ENCODE measurements around the gene ZBTB22.
A peak's percentile ranks its signal among the peaks of the same experiment; 100 is the strongest.

ZBTB22 gene

DNA sequence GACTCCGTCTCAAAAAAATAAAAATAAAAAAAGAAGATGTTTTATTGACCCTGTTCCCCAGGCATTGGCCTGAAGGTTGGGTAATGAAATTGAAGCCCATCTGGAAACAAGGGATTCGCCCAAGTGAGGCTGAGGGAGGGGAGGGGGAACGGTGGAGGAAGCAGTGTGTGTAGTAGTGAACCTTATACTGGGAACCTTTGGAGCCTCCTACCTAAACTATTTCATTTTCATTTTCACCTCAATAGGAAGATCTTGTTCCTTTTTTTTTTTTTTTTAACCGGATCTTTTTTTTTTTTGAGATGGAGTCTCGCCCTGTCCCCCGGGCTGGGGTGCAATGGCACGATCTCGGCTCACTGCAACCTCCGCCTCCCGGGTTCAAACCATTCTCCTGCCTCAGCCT is 13.2 kb upstream of the ZBTB22 start:
- H4K20me1 ChIP-seq (ENCODE audit: insufficient read depth, low read length): no peaks in the 10 kb centered on the region
- H2AFZ ChIP-seq (ENCODE audit: low read depth, low read length): no peak overlapping the region
- no peaks in the 10 kb centered on the region for H3K27me3 ChIP-seq (ENCODE audit: insufficient read depth, low read length, poor library complexity)
- H3K79me2 ChIP-seq (ENCODE audit: insufficient read depth, low read length): no peaks in the 10 kb centered on the region
- no peaks in the 10 kb centered on the region for H3K36me3 ChIP-seq (ENCODE audit: insufficient read depth, low read length)
- no peak overlapping the region for H3K9ac ChIP-seq (ENCODE audit: low read depth, low read length)
- ATAC-seq (ENCODE audit: insufficient read depth, low read depth) (no peak), DNase-seq (no peak)
- no peaks in the 10 kb centered on the region for H3K4me1 ChIP-seq (ENCODE audit: insufficient read depth, low read length)
- H3K27ac ChIP-seq (ENCODE audit: low read length): no peak overlapping the region
- no peak overlapping the region for H3K4me2 ChIP-seq (ENCODE audit: insufficient read depth, low read length)
- H3K9me3 ChIP-seq (ENCODE audit: insufficient read depth, low read length, severe bottlenecking): no peaks in the 10 kb centered on the region
- no peak overlapping the region for H3K4me3 ChIP-seq (ENCODE audit: low read depth in 1 of 2, low read length in 2 of 2)
- no peak for TF ChIP-seq CTCF (IDR thresholded peaks at IDR 0.05; ENCODE audit: borderline replicate concordance, extremely low read depth, low read length, poor library complexity, severe bottlenecking)
- no peak for TF ChIP-seq EZH2 (IDR thresholded peaks at IDR 0.05; ENCODE audit: borderline replicate concordance, low read depth, low read length, severe bottlenecking)

DNA sequence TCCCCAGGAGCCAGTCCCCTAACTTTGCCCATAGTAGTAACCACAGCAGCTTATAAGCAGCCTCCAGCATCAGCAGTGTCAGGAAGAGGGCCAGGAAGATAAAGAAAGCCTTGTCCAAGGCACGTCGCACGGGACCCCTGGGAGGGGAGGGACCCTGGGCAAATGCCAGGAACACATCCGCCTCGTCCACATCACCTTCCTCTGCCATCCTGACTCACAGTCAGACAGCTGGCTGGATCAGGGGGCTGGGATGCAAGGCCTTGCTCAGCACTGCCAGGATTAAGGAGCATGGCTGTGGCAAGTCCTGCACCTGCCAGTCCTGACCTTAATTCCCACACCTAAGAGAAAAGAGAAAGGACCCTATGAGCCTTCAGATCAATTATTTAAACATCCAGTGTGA is 11.5 kb upstream of the ZBTB22 start:
- Histone ChIP-seq H2AFZ (ENCODE audit: low read depth, low read length) (no peak overlapping the region), H3K4me3 (ENCODE audit: low read depth in 1 of 2, low read length in 2 of 2) (no peak overlapping the region), H3K9ac (ENCODE audit: low read depth, low read length) (no peak overlapping the region), H3K36me3 (ENCODE audit: insufficient read depth, low read length) (no peaks in the 10 kb centered on the region), H3K9me3 (ENCODE audit: insufficient read depth, low read length, severe bottlenecking) (no peaks in the 10 kb centered on the region), H3K27me3 (ENCODE audit: insufficient read depth, low read length, poor library complexity) (no peaks in the 10 kb centered on the region), H3K4me2 (ENCODE audit: insufficient read depth, low read length) (no peak overlapping the region), H3K27ac (ENCODE audit: low read length) (no peak overlapping the region), H4K20me1 (ENCODE audit: insufficient read depth, low read length) (no peaks in the 10 kb centered on the region), H3K79me2 (ENCODE audit: insufficient read depth, low read length) (no peaks in the 10 kb centered on the region), H3K4me1 (ENCODE audit: insufficient read depth, low read length) (peaks cover 4% of the 10 kb centered on the region)
- DNase-seq (no peak), ATAC-seq (ENCODE audit: insufficient read depth, low read depth) (no peak)
- TF ChIP-seq CTCF (IDR thresholded peaks at IDR 0.05; ENCODE audit: borderline replicate concordance, extremely low read depth, low read length, poor library complexity, severe bottlenecking) (no peak), EZH2 (IDR thresholded peaks at IDR 0.05; ENCODE audit: borderline replicate concordance, low read depth, low read length, severe bottlenecking) (no peak)

GRCh38 chr6:33324125-33324524 is 6.6 kb upstream of the ZBTB22 start:
- peaks cover 27% of the 10 kb centered on the region for H3K36me3 ChIP-seq (ENCODE audit: insufficient read depth, low read length)
- peaks cover 11% of the 10 kb centered on the region for H4K20me1 ChIP-seq (ENCODE audit: insufficient read depth, low read length)
- H3K27me3 ChIP-seq (ENCODE audit: insufficient read depth, low read length, poor library complexity): no peaks in the 10 kb centered on the region
- H3K9me3 ChIP-seq (ENCODE audit: insufficient read depth, low read length, severe bottlenecking): no peaks in the 10 kb centered on the region
- H3K4me1 ChIP-seq (ENCODE audit: insufficient read depth, low read length): peaks cover 43% of the 10 kb centered on the region
- peak overlapping the region; percentile 97 for H3K4me2 ChIP-seq (ENCODE audit: insufficient read depth, low read length)
- peak overlapping the region; percentile 91 for H2AFZ ChIP-seq (ENCODE audit: low read depth, low read length)
- TF ChIP-seq EZH2 (IDR thresholded peaks at IDR 0.05; ENCODE audit: borderline replicate concordance, low read depth, low read length, severe bottlenecking): no peak
- peaks cover 44% of the 10 kb centered on the region for H3K79me2 ChIP-seq (ENCODE audit: insufficient read depth, low read length)
- DNase-seq (no peak), ATAC-seq (ENCODE audit: insufficient read depth, low read depth) (no peak)
- peak overlapping the region; percentile 85 for H3K9ac ChIP-seq (ENCODE audit: low read depth, low read length)
- peak overlapping the region; percentile 54 to 76; a peak in 3 of 4 replicates for H3K4me3 ChIP-seq (ENCODE audit: low read depth in 1 of 2, low read length in 2 of 2)
- H3K27ac ChIP-seq (ENCODE audit: low read length): peak overlapping the region; percentile 95

DNA sequence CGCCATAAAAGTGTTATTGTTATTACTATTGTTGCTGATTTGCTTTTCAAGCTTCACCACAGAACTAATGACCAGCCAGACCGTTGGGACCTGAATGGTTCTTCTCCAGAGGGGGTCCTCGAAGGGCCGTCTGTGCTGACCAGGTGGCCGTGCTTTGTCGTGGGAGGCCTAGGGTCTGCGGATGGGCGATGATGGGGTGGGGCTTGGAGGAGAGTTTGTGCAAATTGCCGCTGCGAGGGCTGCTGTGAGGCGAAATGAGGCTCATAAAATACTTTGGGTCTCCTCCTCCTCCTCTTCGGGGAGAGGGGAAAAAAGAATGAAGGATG is 6.0 kb upstream of the ZBTB22 start:
- Histone ChIP-seq H2AFZ (ENCODE audit: low read depth, low read length) (peak overlapping the region; percentile 91), H3K27me3 (ENCODE audit: insufficient read depth, low read length, poor library complexity) (no peaks in the 10 kb centered on the region), H4K20me1 (ENCODE audit: insufficient read depth, low read length) (peaks cover 11% of the 10 kb centered on the region), H3K36me3 (ENCODE audit: insufficient read depth, low read length) (peaks cover 32% of the 10 kb centered on the region), H3K4me1 (ENCODE audit: insufficient read depth, low read length) (peaks cover 48% of the 10 kb centered on the region), H3K4me2 (ENCODE audit: insufficient read depth, low read length) (peak overlapping the region; percentile 97), H3K9me3 (ENCODE audit: insufficient read depth, low read length, severe bottlenecking) (no peaks in the 10 kb centered on the region), H3K4me3 (ENCODE audit: low read depth in 1 of 2, low read length in 2 of 2) (peak overlapping the region; percentile 54 to 76; a peak in 3 of 4 replicates), H3K27ac (ENCODE audit: low read length) (peak overlapping the region; percentile 95), H3K79me2 (ENCODE audit: insufficient read depth, low read length) (peaks cover 45% of the 10 kb centered on the region), H3K9ac (ENCODE audit: low read depth, low read length) (peak overlapping the region; percentile 85)
- ATAC-seq (ENCODE audit: insufficient read depth, low read depth): no peak
- no peak for DNase-seq
- TF ChIP-seq EZH2 (IDR thresholded peaks at IDR 0.05; ENCODE audit: borderline replicate concordance, low read depth, low read length, severe bottlenecking) (no peak), CTCF (IDR thresholded peaks at IDR 0.05; ENCODE audit: borderline replicate concordance, extremely low read depth, low read length, poor library complexity, severe bottlenecking) (no peak)
